H1 (cell line): Measurements from ENCODE around the gene FASTK. TPM values are rescaled to one million over a fixed set of nuclear protein-coding genes. Genes with fewer than 3 reads are reported as not detected.

Experiments used
- ATF3 ChIP-seq: IDR thresholded peaks from 2 replicates; pipeline ENCODE4 v1.6.1; 2011; ENCODE audit warnings: low read depth, mild to moderate bottlenecking, low read length; ENCODE audit not compliant: insufficient read depth
- CHD7 ChIP-seq: fragments of 300-600 bp; sonication (generic); IDR thresholded peaks from 2 replicates; pipeline ENCODE4 v1.7.1; 2012; ENCODE audit warnings: low read length, moderate library complexity, mild to moderate bottlenecking, inconsistent platforms; ENCODE audit not compliant: insufficient replicate concordance
- CTBP2 ChIP-seq: IDR thresholded peaks from 2 replicates; pipeline ENCODE4 v1.7.0; 2011; ENCODE audit warnings: borderline replicate concordance, mild to moderate bottlenecking, moderate library complexity, mixed read lengths, low read length; ENCODE audit not compliant: insufficient read depth, insufficient read length
- HDAC2 ChIP-seq, 2 experiments: fragments of 300-600 bp in 1 of 2; sonication (generic) in 1 of 2; IDR thresholded peaks; 2 replicates each; pipeline ENCODE4 v1.6.1; 2011 to 2012; ENCODE audit warnings: low read depth in 2 of 2, low read length in 2 of 2, mild to moderate bottlenecking in 2 of 2, moderate library complexity in 2 of 2, borderline replicate concordance in 1 of 2, inconsistent platforms in 1 of 2
- KDM4A ChIP-seq: IDR thresholded peaks from one replicate; pipeline ENCODE4 v1.7.1; 2012; ENCODE audit warnings: low read depth, mild to moderate bottlenecking, moderate library complexity, low read length, inconsistent platforms; ENCODE audit not compliant: severe bottlenecking
- RBBP5 ChIP-seq: IDR thresholded peaks from 2 replicates; pipeline ENCODE4 v1.7.1; 2012; ENCODE audit warnings: low read depth, mild to moderate bottlenecking, inconsistent platforms, low read length, moderate library complexity, borderline replicate concordance
- TAF7 ChIP-seq: optimal IDR thresholded peaks from 2 replicates; pipeline ENCODE3; 2011; ENCODE audit warnings: low read depth, mild to moderate bottlenecking, inconsistent platforms, low read length, moderate library complexity, borderline replicate concordance
- TBP ChIP-seq: IDR thresholded peaks from 2 replicates; pipeline ENCODE4 v1.6.1; 2011; ENCODE audit warnings: low read depth, low read length, improper control_type of control experiment
- polyA plus RNA-seq, 7 experiments: library from polyadenylated mRNA; depleted of rRNA in 3 of 7; stranded (reverse) in 5 of 7; unstranded in 2 of 7; fragments of >200 nt in 5 of 7; fragments of 200-250 nt in 2 of 7; gene quantifications; 1 replicate in 5 of 7; 2 replicates in 1 of 7; 4 replicates in 1 of 7; pipeline versions ENCODE4 v1.2.1 to v1.2.3, GENCODE V29; 2011 to 2013; ENCODE audit warnings: missing spikeins in 2 of 7, mixed read lengths in 2 of 7
- total RNA-seq: library from RNA; stranded (reverse); fragmentation: NEBNext Ultra II Directional; extraction: Animal tissue kit (Norgen Biotek cat#: 25700); gene quantifications from 2 replicates; pipeline ENCODE4 v1.2.1, GENCODE V29; 2021

FASTK gene
- total and polyA plus RNA-seq, 2 of the 8 experiments (the other 6 are each of a cell fraction or from before 2014, with no cell fraction given): 39.4 to 84.0 TPM

- TF ChIP-seq CHD7: no peak
- 0 out of 4 replicates have a peak, but pooled peaks of 1 of the 2 experiments have one; percentile 28 for TF ChIP-seq HDAC2 (IDR thresholded peaks at IDR 0.05; ENCODE audit: borderline replicate concordance in 1 of 2, low read depth in 2 of 2, low read length in 2 of 2)
- peak; percentile 76 for TF ChIP-seq CTBP2
- TF ChIP-seq ATF3: peak; percentile 97
- no peak for TF ChIP-seq TAF7
- TF ChIP-seq RBBP5: peak; percentile 46; the same call in 1 of the 2 replicates
- TF ChIP-seq TBP: 0 out of 2 replicates have a peak, but pooled peaks have one; percentile 12
- peak; percentile 90 for TF ChIP-seq KDM4A
Measured at GRCh38 chr7:151062399-151063211, 18.0 kb downstream of the FASTK start (continued).
